ENCODE measurements around the gene ZNF511. TPM values are rescaled to one million over a fixed set of nuclear protein-coding genes. Genes with fewer than 3 reads are reported as not detected.

The ZNF511 gene
- total and polyA plus RNA-seq, 4 donors = 13.7 to 31.8 (median 24.2) TPM

GRCh38 chr10:133294189-133294588 lies 14.5 kb upstream of the ZNF511 start (continued):
- TF ChIP-seq, protein P1, sequence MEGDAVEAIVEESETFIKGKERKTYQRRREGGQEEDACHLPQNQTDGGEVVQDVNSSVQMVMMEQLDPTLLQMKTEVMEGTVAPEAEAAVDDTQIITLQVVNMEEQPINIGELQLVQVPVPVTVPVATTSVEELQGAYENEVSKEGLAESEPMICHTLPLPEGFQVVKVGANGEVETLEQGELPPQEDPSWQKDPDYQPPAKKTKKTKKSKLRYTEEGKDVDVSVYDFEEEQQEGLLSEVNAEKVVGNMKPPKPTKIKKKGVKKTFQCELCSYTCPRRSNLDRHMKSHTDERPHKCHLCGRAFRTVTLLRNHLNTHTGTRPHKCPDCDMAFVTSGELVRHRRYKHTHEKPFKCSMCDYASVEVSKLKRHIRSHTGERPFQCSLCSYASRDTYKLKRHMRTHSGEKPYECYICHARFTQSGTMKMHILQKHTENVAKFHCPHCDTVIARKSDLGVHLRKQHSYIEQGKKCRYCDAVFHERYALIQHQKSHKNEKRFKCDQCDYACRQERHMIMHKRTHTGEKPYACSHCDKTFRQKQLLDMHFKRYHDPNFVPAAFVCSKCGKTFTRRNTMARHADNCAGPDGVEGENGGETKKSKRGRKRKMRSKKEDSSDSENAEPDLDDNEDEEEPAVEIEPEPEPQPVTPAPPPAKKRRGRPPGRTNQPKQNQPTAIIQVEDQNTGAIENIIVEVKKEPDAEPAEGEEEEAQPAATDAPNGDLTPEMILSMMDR (IDR thresholded peaks at IDR 0.05; ENCODE audit: low read depth, low read length, missing input control) = no peak
- TF ChIP-seq HNF4G (IDR thresholded peaks at IDR 0.05) = no peak
- no peak for TF ChIP-seq JUND (IDR thresholded peaks at IDR 0.05)
- TF ChIP-seq GABPA (IDR thresholded peaks at IDR 0.05 in 1 of 2, conservative IDR thresholded peaks at IDR 0.05 in 1 of 2) = no peak
- TF ChIP-seq FOXA2 (IDR thresholded peaks at IDR 0.05) = no peak
- no peak for TF ChIP-seq EGR1 (IDR thresholded peaks at IDR 0.05; ENCODE audit: low read depth in 2 of 2)
- no peak for TF ChIP-seq SP1 (IDR thresholded peaks at IDR 0.05)

GRCh38 chr10:133295426-133296320 lies 13.0 kb upstream of the ZNF511 start:
- no peaks in the 10 kb centered on the region for H3K9me3 ChIP-seq (ENCODE audit: control insufficient read depth in 4 of 4, low read length in 3 of 4)
- no peaks in the 10 kb centered on the region for H3K27me3 ChIP-seq (ENCODE audit: control insufficient read depth in 4 of 4, insufficient read depth in 4 of 4, low read length in 3 of 4)
- no peaks in the 10 kb centered on the region for H3K4me1 ChIP-seq (ENCODE audit: control insufficient read depth in 4 of 4, insufficient read depth in 4 of 4, low read length in 3 of 4)
- no peak for DNase-seq (ENCODE audit: low spot score)
- peaks cover 31 to 90% (median 50%) of the 10 kb centered on the region in 4 donors for H3K36me3 ChIP-seq (ENCODE audit: control insufficient read depth in 4 of 4, insufficient read depth in 3 of 4, low read depth in 1 of 4, low read length in 3 of 4)
- WGBS = 96% methylated on average over 42 of the region's 42 CpGs
- TF ChIP-seq FOXA2 (IDR thresholded peaks at IDR 0.05) (no peak), YY1 (IDR thresholded peaks at IDR 0.05) (no peak), HNF4G (IDR thresholded peaks at IDR 0.05) (no peak), JUND (IDR thresholded peaks at IDR 0.05) (no peak), GABPA (IDR thresholded peaks at IDR 0.05 in 1 of 2, conservative IDR thresholded peaks at IDR 0.05 in 1 of 2) (no peak)
- no peak overlapping the region for H3K4me3 ChIP-seq (ENCODE audit: low read depth in 1 of 3, low read length in 3 of 3)
- no peak overlapping the region for H3K27ac ChIP-seq (ENCODE audit: low read depth in 1 of 2, low read length in 2 of 2)
- H3K9ac ChIP-seq (ENCODE audit: low read depth in 1 of 2, low read length in 2 of 2) = no peak overlapping the region

DNA sequence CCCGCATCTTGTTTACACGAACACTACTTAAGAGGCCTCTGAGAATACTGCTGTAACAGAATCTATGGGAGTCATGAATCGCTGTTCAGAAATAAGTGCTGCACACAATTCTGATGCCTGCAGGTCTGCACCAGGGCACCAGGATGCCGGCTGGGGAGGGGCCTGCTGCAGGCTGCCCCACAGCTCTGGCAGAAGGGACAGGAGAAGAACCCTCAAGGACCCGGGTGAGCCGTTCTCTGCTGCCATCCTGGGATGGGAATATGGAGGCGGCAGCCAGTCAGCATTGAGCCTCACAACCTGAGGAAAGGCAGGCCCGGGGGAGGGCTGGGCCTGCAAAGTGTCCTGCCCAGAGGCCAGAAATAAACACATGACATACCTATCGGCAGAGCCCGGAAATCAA lies 11.2 kb upstream of the ZNF511 start:
- H3K36me3 ChIP-seq (ENCODE audit: control insufficient read depth in 4 of 4, insufficient read depth in 3 of 4, low read depth in 1 of 4, low read length in 3 of 4) = peaks cover 32 to 88% (median 52%) of the 10 kb centered on the region in 4 donors
- H3K27me3 ChIP-seq (ENCODE audit: control insufficient read depth in 4 of 4, insufficient read depth in 4 of 4, low read length in 3 of 4) = no peaks in the 10 kb centered on the region
- no peak overlapping the region for H3K9ac ChIP-seq (ENCODE audit: low read depth in 1 of 2, low read length in 2 of 2)
- no peak for TF ChIP-seq EGR1 (IDR thresholded peaks at IDR 0.05; ENCODE audit: low read depth in 2 of 2)
- no peak for TF ChIP-seq TAF1 (conservative IDR thresholded peaks at IDR 0.05)
- TF ChIP-seq YY1 (IDR thresholded peaks at IDR 0.05) = no peak
- no peak for TF ChIP-seq JUND (IDR thresholded peaks at IDR 0.05)
- TF ChIP-seq NR2F2 (IDR thresholded peaks at IDR 0.05) = no peak
- no peak for TF ChIP-seq HNF4A (conservative IDR thresholded peaks at IDR 0.05)
- TF ChIP-seq GABPA (IDR thresholded peaks at IDR 0.05 in 1 of 2, conservative IDR thresholded peaks at IDR 0.05 in 1 of 2) = no peak
- no peak for TF ChIP-seq HNF4G (IDR thresholded peaks at IDR 0.05)
- H3K9me3 ChIP-seq (ENCODE audit: control insufficient read depth in 4 of 4, low read length in 3 of 4) = no peaks in the 10 kb centered on the region
- 97% methylated on average over 10 of the region's 10 CpGs for WGBS
- DNase-seq (ENCODE audit: low spot score) = no peak
- no peak overlapping the region for H3K4me3 ChIP-seq (ENCODE audit: low read depth in 1 of 3, low read length in 3 of 3)
- H3K27ac ChIP-seq (ENCODE audit: low read depth in 1 of 2, low read length in 2 of 2) = no peak overlapping the region
- H3K4me1 ChIP-seq (ENCODE audit: control insufficient read depth in 4 of 4, insufficient read depth in 4 of 4, low read length in 3 of 4) = no peaks in the 10 kb centered on the region

GRCh38 chr10:133298466-133298865 lies 10.2 kb upstream of the ZNF511 start:
- TF ChIP-seq, protein P1 (IDR thresholded peaks at IDR 0.05; ENCODE audit: low read depth, low read length, missing input control) = no peak
- TF ChIP-seq JUND (IDR thresholded peaks at IDR 0.05) (no peak), YY1 (IDR thresholded peaks at IDR 0.05) (no peak), FOXA1 (IDR thresholded peaks at IDR 0.05) (no peak), NR2F2 (IDR thresholded peaks at IDR 0.05) (no peak), ATF3 (IDR thresholded peaks at IDR 0.05) (no peak), HNF4A (conservative IDR thresholded peaks at IDR 0.05) (no peak), HNF4G (IDR thresholded peaks at IDR 0.05) (no peak), EGR1 (IDR thresholded peaks at IDR 0.05; ENCODE audit: low read depth in 2 of 2) (no peak), TAF1 (conservative IDR thresholded peaks at IDR 0.05) (no peak), FOXA2 (IDR thresholded peaks at IDR 0.05) (no peak)
- TF ChIP-seq, protein P2, sequence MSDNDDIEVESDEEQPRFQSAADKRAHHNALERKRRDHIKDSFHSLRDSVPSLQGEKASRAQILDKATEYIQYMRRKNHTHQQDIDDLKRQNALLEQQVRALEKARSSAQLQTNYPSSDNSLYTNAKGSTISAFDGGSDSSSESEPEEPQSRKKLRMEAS (IDR thresholded peaks at IDR 0.05) = no peak
- no peaks in the 10 kb centered on the region for H3K4me1 ChIP-seq (ENCODE audit: control insufficient read depth in 4 of 4, insufficient read depth in 4 of 4, low read length in 3 of 4)

More at GRCh38 chr10:133298466-133298865, 10.2 kb upstream of the ZNF511 start:
- Histone ChIP-seq H3K36me3 (ENCODE audit: control insufficient read depth in 4 of 4, insufficient read depth in 3 of 4, low read depth in 1 of 4, low read length in 3 of 4) (peaks cover 31 to 81% (median 48%) of the 10 kb centered on the region in 4 donors), H3K27ac (ENCODE audit: low read depth in 1 of 2, low read length in 2 of 2) (no peak overlapping the region), H3K9me3 (ENCODE audit: control insufficient read depth in 4 of 4, low read length in 3 of 4) (no peaks in the 10 kb centered on the region), H3K4me3 (ENCODE audit: low read depth in 1 of 3, low read length in 3 of 3) (no peak overlapping the region), H3K9ac (ENCODE audit: low read depth in 1 of 2, low read length in 2 of 2) (no peak overlapping the region), H3K27me3 (ENCODE audit: control insufficient read depth in 4 of 4, insufficient read depth in 4 of 4, low read length in 3 of 4) (no peaks in the 10 kb centered on the region)
- no peak for DNase-seq (ENCODE audit: low spot score)
- 97% methylated on average over 14 of the region's 14 CpGs for WGBS
